Kidney (tissue), 14 donors: ENCODE results near the gene KIF26B. TPM values are rescaled to one million over a fixed set of nuclear protein-coding genes. Genes with fewer than 3 reads are reported as not detected.
"Not testable (repeated sequence)": the region's sequence is repeated elsewhere in the genome, so short reads cannot be mapped to it uniquely, and the experiment has no call there.

Experiments
- DNase-seq, 5 donors: peaks; one replicate each; pipeline ENCODE4 v3.0.0-alpha.2; 2013 to 2020
- FAIRE-seq: peaks from 2 replicates; lab custom pipeline; 2012; peaks lifted over from hg19 to GRCh38; lab: Jason Lieb, UNC
- H3K27ac ChIP-seq, 2 donors: one replicate each; pipeline ENCODE4 v1.7.0; 2013; ENCODE audit warnings: low read depth in 2 of 2, low read length in 2 of 2, inconsistent platforms in 1 of 2
- H3K27me3 ChIP-seq: one replicate; pipeline ENCODE4 v1.7.1; 2013; ENCODE audit warnings: low read length, inconsistent platforms; ENCODE audit not compliant: control insufficient read depth, insufficient read depth
- H3K36me3 ChIP-seq, 3 donors: one replicate each; pipeline versions ENCODE4 v1.7.0 to v1.7.1; 2013; ENCODE audit warnings: low read length in 3 of 3, control low read depth in 1 of 3, inconsistent platforms in 1 of 3; ENCODE audit not compliant: insufficient read depth in 3 of 3, control insufficient read depth in 2 of 3
- H3K4me1 ChIP-seq, 3 donors: one replicate each; pipeline versions ENCODE4 v1.7.0 to v1.7.1; 2013; ENCODE audit warnings: low read length in 3 of 3, inconsistent platforms in 1 of 3, low read depth in 1 of 3; ENCODE audit not compliant: control insufficient read depth in 2 of 3, insufficient read depth in 2 of 3
- H3K4me3 ChIP-seq, 3 donors: one replicate each; pipeline versions ENCODE4 v1.7.0 to v1.8.1; 2013; ENCODE audit warnings: low read length in 3 of 3, control low read depth in 1 of 3, inconsistent platforms in 1 of 3
- H3K9ac ChIP-seq, 3 donors: one replicate each; pipeline versions ENCODE4 v1.7.0 to v1.7.1; 2013; ENCODE audit warnings: low read length in 3 of 3, control low read depth in 1 of 3, inconsistent platforms in 1 of 3
- H3K9me3 ChIP-seq, 3 donors: one replicate each; pipeline versions ENCODE4 v1.7.0 to v1.7.1; 2013; ENCODE audit warnings: low read length in 3 of 3, control low read depth in 1 of 3, inconsistent platforms in 1 of 3; ENCODE audit not compliant: control insufficient read depth in 2 of 3, insufficient read depth in 1 of 3
- intact Hi-C: fragments of 100-400 bp; cut with DNase I; formaldehyde crosslinking; loops from one replicate; pipeline ENCODE4 v1.11.1; 2022
- polyA plus RNA-seq: library from polyadenylated mRNA; stranded (reverse); fragments of 350-450 nt; fragmentation: Illumina TruSeq; extraction: RNeasy Lipid Tissue Mini Kit (QIAGEN cat#74804); gene quantifications from one replicate; pipeline ENCODE4 v1.2.3, GENCODE V29; 2014; ENCODE audit warnings: low read depth, low replicate concordance; ENCODE audit not compliant: insufficient read depth
- total RNA-seq: library from RNA; stranded (reverse); fragmentation: NEBNext Ultra II Directional; extraction: Animal tissue kit (Norgen Biotek cat#: 25700); gene quantifications from one replicate; pipeline ENCODE4 v1.2.1, GENCODE V29; 2021
- TF ChIP-seq, protein P1 (sequence below): IDR thresholded peaks from 3 replicates; pipeline ENCODE4 v1.5.1; 2012; ENCODE audit warnings: mild to moderate bottlenecking, moderate library complexity, borderline replicate concordance; ENCODE audit not compliant: insufficient read depth; ENCODE audit errors: extremely low read depth
- donor health status: control.
- donor health status: control.
- donor health status: control.
- donor health status: control.
- donor health status: control.
- donor health status: DM: yes; HTN: yes; CAD: no.
- donor health status: Normal renal cell carcinoma (clear cell type).

The KIF26B gene
- total and polyA plus RNA-seq, 2 donors from 2014 or later, result 0.52 to 10.7 TPM

- FAIRE-seq, result no peak
- Histone ChIP-seq H3K4me3 (no peak overlapping the region), H3K9me3 (no peaks in the 10 kb centered on the region), H3K4me1 (no peaks in the 10 kb centered on the region), H3K36me3 (no peaks in the 10 kb centered on the region), H3K27me3 (no peaks in the 10 kb centered on the region), H3K9ac (no peak overlapping the region), H3K27ac (no peak overlapping the region)
- no peak for DNase-seq
- intact Hi-C loops, result no loop called here
- TF ChIP-seq, protein P1, sequence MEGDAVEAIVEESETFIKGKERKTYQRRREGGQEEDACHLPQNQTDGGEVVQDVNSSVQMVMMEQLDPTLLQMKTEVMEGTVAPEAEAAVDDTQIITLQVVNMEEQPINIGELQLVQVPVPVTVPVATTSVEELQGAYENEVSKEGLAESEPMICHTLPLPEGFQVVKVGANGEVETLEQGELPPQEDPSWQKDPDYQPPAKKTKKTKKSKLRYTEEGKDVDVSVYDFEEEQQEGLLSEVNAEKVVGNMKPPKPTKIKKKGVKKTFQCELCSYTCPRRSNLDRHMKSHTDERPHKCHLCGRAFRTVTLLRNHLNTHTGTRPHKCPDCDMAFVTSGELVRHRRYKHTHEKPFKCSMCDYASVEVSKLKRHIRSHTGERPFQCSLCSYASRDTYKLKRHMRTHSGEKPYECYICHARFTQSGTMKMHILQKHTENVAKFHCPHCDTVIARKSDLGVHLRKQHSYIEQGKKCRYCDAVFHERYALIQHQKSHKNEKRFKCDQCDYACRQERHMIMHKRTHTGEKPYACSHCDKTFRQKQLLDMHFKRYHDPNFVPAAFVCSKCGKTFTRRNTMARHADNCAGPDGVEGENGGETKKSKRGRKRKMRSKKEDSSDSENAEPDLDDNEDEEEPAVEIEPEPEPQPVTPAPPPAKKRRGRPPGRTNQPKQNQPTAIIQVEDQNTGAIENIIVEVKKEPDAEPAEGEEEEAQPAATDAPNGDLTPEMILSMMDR, result no peak
These were observed 556.4 kb downstream of the KIF26B start for GRCh38 chr1:245710961-245711903.

GRCh38 chr1:245714027-245714426 lies 559.2 kb downstream of the KIF26B start:
- DNase-seq, H3K36me3 ChIP-seq, H3K27me3 ChIP-seq, H3K4me3 ChIP-seq, H3K9me3 ChIP-seq, FAIRE-seq, intact Hi-C loops, H3K27ac ChIP-seq, H3K4me1 ChIP-seq, H3K9ac ChIP-seq: not testable (repeated sequence)

DNA sequence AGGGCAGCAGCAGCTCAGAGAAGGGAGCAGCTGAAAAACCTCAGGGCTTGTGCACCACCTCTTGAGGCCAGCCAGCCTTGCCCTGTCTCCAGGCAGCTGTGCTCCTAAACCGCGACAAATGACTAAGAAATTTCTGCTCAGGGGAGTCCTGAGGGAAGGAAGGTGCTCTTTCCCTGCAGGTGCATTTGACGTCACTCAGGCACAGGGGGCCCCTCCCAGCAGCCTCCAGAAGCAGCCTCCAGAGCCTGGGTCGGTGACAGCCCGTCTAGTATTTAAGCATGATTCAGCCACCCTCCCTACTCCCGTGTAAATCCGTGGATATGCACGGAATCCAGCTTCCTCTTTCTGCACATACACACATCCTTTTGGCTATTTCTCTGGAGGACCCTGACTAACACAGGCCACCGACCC lies 560.5 kb downstream of the KIF26B start:
- TF ChIP-seq, protein P1, result no peak
- H3K36me3 ChIP-seq, result no peaks in the 10 kb centered on the region
- intact Hi-C loops, result no loop called here
- H3K27me3 ChIP-seq, result no peaks in the 10 kb centered on the region
- H3K27ac ChIP-seq, result no peak overlapping the region
- H3K9ac ChIP-seq, result no peak overlapping the region
- DNase-seq, result peak in 2 of 5 donors; percentile 34 to 43
- no peak overlapping the region for H3K4me3 ChIP-seq
- H3K9me3 ChIP-seq, result no peaks in the 10 kb centered on the region
- no peaks in the 10 kb centered on the region for H3K4me1 ChIP-seq
- no peak for FAIRE-seq

DNA sequence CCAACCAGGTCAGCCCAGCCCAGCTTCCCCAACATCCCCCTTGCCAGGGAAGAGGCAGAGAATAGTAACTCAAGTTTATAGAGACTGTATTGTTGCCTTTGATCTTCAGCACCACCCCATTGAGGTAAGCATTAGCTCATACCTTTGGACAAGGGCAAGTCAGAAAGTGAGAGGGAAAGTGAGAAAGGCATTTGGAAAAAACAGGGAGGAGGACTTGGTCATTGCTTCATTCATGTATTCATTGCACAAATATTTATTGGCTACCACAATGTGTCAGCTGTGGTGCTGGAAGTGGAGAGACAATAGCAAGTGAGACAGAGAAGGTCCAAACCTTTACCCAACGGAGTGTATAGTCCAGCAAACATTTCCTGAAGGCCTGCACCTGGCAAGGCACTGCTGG lies 561.2 kb downstream of the KIF26B start:
- FAIRE-seq (no peak), DNase-seq (peak in 1 of 5 donors; percentile 13)
- no peaks in the 10 kb centered on the region for H3K27me3 ChIP-seq
- no peak overlapping the region for H3K27ac ChIP-seq
- H3K4me3 ChIP-seq, result no peak overlapping the region
- intact Hi-C loops, result no loop called here
- no peaks in the 10 kb centered on the region for H3K9me3 ChIP-seq
- H3K4me1 ChIP-seq, result no peaks in the 10 kb centered on the region
- H3K36me3 ChIP-seq, result no peaks in the 10 kb centered on the region
- TF ChIP-seq, protein P1, result no peak
- no peak overlapping the region for H3K9ac ChIP-seq
